ENCODE data around the gene SUPT3H. TPM values are rescaled to one million over a fixed set of nuclear protein-coding genes. Genes with fewer than 3 reads are reported as not detected.
"Not testable (repeated sequence)": the region's sequence is repeated elsewhere in the genome, so short reads cannot be mapped to it uniquely, and the experiment has no call there.

Gene SUPT3H
- total RNA-seq, 4 donors from 2014 or later = 0.80 to 12.7 (median 3.0) TPM

- 76 to 81% methylated on average over 3 to 4 of the region's 4 CpGs for WGBS, 2 donors (ENCODE audit: low coverage in 1 of 2)
- Histone ChIP-seq H3K4me1 (no peaks in the 10 kb centered on the region), H3K9me3 (no peaks in the 10 kb centered on the region), H3K36me3 (no peaks in the 10 kb centered on the region), H3K27me3 (no peaks in the 10 kb centered on the region), H3K4me3 (no peak overlapping the region), H3K27ac (no peak overlapping the region)
- TF ChIP-seq POLR2AphosphoS5 (IDR thresholded peaks at IDR 0.05) (no peak), POLR2A (IDR thresholded peaks at IDR 0.05) (no peak), EP300 (IDR thresholded peaks at IDR 0.05; ENCODE audit: low read depth) (no peak), CTCF (IDR thresholded peaks at IDR 0.05) (no peak)
- in situ Hi-C loops (cut with MboI; ENCODE audit: low pct_ligation_motif_present in 1 of 4, low pct_unique_long_range_greater_than_20kb in 1 of 4, low sequenced_read_pairs in 3 of 4) (no loop called here), intact Hi-C loops (cut with DNase I; ENCODE audit: low total_unique reads) (no loop called here)
- no peak for DNase-seq
These were observed 481.0 kb downstream of the SUPT3H start for GRCh38 chr6:44896701-44897100.

- Histone ChIP-seq H3K27ac (no peak overlapping the region), H3K36me3 (no peaks in the 10 kb centered on the region), H3K9me3 (no peaks in the 10 kb centered on the region), H3K4me1 (no peaks in the 10 kb centered on the region), H3K27me3 (no peaks in the 10 kb centered on the region), H3K4me3 (no peak overlapping the region)
- intact Hi-C loops (cut with DNase I; ENCODE audit: low total_unique reads) = no loop called here
- TF ChIP-seq POLR2AphosphoS5 (IDR thresholded peaks at IDR 0.05) = no peak
- TF ChIP-seq EP300 (IDR thresholded peaks at IDR 0.05; ENCODE audit: low read depth) = no peak
- TF ChIP-seq CTCF (IDR thresholded peaks at IDR 0.05) = no peak
- no peak for TF ChIP-seq POLR2A (IDR thresholded peaks at IDR 0.05)
- no peak for DNase-seq
- in situ Hi-C loops (cut with MboI; ENCODE audit: low pct_ligation_motif_present in 1 of 4, low pct_unique_long_range_greater_than_20kb in 1 of 4, low sequenced_read_pairs in 3 of 4) = no loop called here
These were observed 485.2 kb downstream of the SUPT3H start for GRCh38 chr6:44892579-44892978.

- H3K4me1 ChIP-seq; H3K4me3 ChIP-seq; H3K9me3 ChIP-seq; intact Hi-C loops (cut with DNase I; ENCODE audit: low total_unique reads); DNase-seq; H3K36me3 ChIP-seq; in situ Hi-C loops (cut with MboI; ENCODE audit: low pct_ligation_motif_present in 1 of 4, low pct_unique_long_range_greater_than_20kb in 1 of 4, low sequenced_read_pairs in 3 of 4); H3K27ac ChIP-seq; H3K27me3 ChIP-seq: not testable (repeated sequence)
- WGBS, 2 donors (ENCODE audit: low coverage in 1 of 2) = 92% methylated on average over 3 of the region's 3 CpGs; no CpG with 5 or more reads in 1 of the 2 donors
These were observed 498.7 kb downstream of the SUPT3H start for GRCh38 chr6:44879071-44879470.

- H3K27me3 ChIP-seq; in situ Hi-C loops (cut with MboI; ENCODE audit: low pct_ligation_motif_present in 1 of 4, low pct_unique_long_range_greater_than_20kb in 1 of 4, low sequenced_read_pairs in 3 of 4); H3K4me1 ChIP-seq; H3K9me3 ChIP-seq; intact Hi-C loops (cut with DNase I; ENCODE audit: low total_unique reads); H3K36me3 ChIP-seq; H3K27ac ChIP-seq; DNase-seq; H3K4me3 ChIP-seq: not testable (repeated sequence)
These were observed 501.1 kb downstream of the SUPT3H start for GRCh38 chr6:44876638-44877037.

GRCh38 chr6:44869321-44869897, 508.3 kb downstream of the SUPT3H start:
- Histone ChIP-seq H3K4me1 (no peaks in the 10 kb centered on the region), H3K36me3 (no peaks in the 10 kb centered on the region), H3K27ac (no peak overlapping the region), H3K9me3 (no peaks in the 10 kb centered on the region), H3K27me3 (no peaks in the 10 kb centered on the region), H3K4me3 (no peak overlapping the region)
- 68 to 73% methylated on average over 4 to 5 of the region's 5 CpGs for WGBS, 2 donors (ENCODE audit: low coverage in 1 of 2)
- TF ChIP-seq POLR2A (IDR thresholded peaks at IDR 0.05) (no peak), EP300 (IDR thresholded peaks at IDR 0.05; ENCODE audit: low read depth) (no peak), CTCF (IDR thresholded peaks at IDR 0.05) (no peak), POLR2AphosphoS5 (IDR thresholded peaks at IDR 0.05) (no peak)
- DNase-seq = no peak
- intact Hi-C loops (cut with DNase I; ENCODE audit: low total_unique reads) = no loop called here
- in situ Hi-C loops (cut with MboI; ENCODE audit: low pct_ligation_motif_present in 1 of 4, low pct_unique_long_range_greater_than_20kb in 1 of 4, low sequenced_read_pairs in 3 of 4) = no loop called here

All from transverse colon (tissue), 4 donors.